GM23338 (cell line): ENCODE results near the gene TNNT3.

Source experiments
- CREB1 ChIP-seq: fragments of 250-450 bp; sonication (Bioruptor Pico); IDR thresholded peaks from 2 replicates; pipeline ENCODE4 v1.5.0; 2020; ENCODE audit warnings: low read depth, mild to moderate bottlenecking, moderate library complexity
- EZH2 ChIP-seq: fragments of 200-600 bp; sonication (generic); IDR thresholded peaks from one replicate; pipeline ENCODE4 v1.8.0; 2017; ENCODE audit warnings: antibody characterized with exemption, mild to moderate bottlenecking, low read depth; ENCODE audit not compliant: unreplicated experiment
- EZH2phosphoT487 ChIP-seq: fragments of 200-600 bp; sonication (generic); IDR thresholded peaks from one replicate; pipeline ENCODE4 v1.8.1; 2018; ENCODE audit warnings: antibody characterized with exemption; ENCODE audit not compliant: unreplicated experiment
- JUNB ChIP-seq: IDR thresholded peaks from one replicate; pipeline ENCODE4 v1.6.1; 2016; ENCODE audit warnings: antibody characterized with exemption; ENCODE audit not compliant: unreplicated experiment
- NANOG ChIP-seq: IDR thresholded peaks from 2 replicates; pipeline ENCODE4 v1.6.1; 2016; ENCODE audit warnings: antibody characterized with exemption, borderline replicate concordance
- POLR2AphosphoS5 ChIP-seq: IDR thresholded peaks from 2 replicates; pipeline ENCODE4 v1.6.1; 2016; ENCODE audit warnings: antibody characterized with exemption, low read depth
- STAT1 ChIP-seq: IDR thresholded peaks from one replicate; pipeline ENCODE4 v1.6.1; 2016; ENCODE audit warnings: antibody characterized with exemption; ENCODE audit not compliant: unreplicated experiment
- ZNF114 ChIP-seq: fragments of 250-450 bp; sonication (Bioruptor Pico); IDR thresholded peaks from 2 replicates; pipeline ENCODE4 v1.5.0; 2020; ENCODE audit warnings: mild to moderate bottlenecking, moderate library complexity
- ZNF331 ChIP-seq: fragments of 250-450 bp; sonication (Bioruptor Pico); IDR thresholded peaks from 2 replicates; pipeline ENCODE4 v1.5.0; 2020; ENCODE audit warnings: low read depth, mild to moderate bottlenecking, moderate library complexity
- TF ChIP-seq, protein P1 (sequence below), 2 experiments: fragments of 200-600 bp in 1 of 2; sonication (generic) in 1 of 2; conservative IDR thresholded peaks; 2 replicates each; pipeline versions ENCODE4 v1.5.1 to v1.6.1; 2016 to 2017; ENCODE audit warnings: antibody characterized with exemption in 2 of 2, low read depth in 2 of 2, mild to moderate bottlenecking in 2 of 2, moderate library complexity in 1 of 2
- TF ChIP-seq, protein P2 (sequence below): IDR thresholded peaks from one replicate; pipeline ENCODE4 v1.6.1; 2018; ENCODE audit warnings: antibody characterized with exemption; ENCODE audit not compliant: unreplicated experiment
- TF ChIP-seq, protein P3 (sequence below): IDR thresholded peaks from 2 replicates; pipeline ENCODE4 v1.6.1; 2016; ENCODE audit warnings: antibody characterized with exemption
- TF ChIP-seq, protein P4 (sequence below): fragments of 250-450 bp; sonication (Bioruptor Pico); IDR thresholded peaks from 2 replicates; pipeline ENCODE4 v1.5.0; 2020; ENCODE audit warnings: mild to moderate bottlenecking, moderate library complexity

DNA sequence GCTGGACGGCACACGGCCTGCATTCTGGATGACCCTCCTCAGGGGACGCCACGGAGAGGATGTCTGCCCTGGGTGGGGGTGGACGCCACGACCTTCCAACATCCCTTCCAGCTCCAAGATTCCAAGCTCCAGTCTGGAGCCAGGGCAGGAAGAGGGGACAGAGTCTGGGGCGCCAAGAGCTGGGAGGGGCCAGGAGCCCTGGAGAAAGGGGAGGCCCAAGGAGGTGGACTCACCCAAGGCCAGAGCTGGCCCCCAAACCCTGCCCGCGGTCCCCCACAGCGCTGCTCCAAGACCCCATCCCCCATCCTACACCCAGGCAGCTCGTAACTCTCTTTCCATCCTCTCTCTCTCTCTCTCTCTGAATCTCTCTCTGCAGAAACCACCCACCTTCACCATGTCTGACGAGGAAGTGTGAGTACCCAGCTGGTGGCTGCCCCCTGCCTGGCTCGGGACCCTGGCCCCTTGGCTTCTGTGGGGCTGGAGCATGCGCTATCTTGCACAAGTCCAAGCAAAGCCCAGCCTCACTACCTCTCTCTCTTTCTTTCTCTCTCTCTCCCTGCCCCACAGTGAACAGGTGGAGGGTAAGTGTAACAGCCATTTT is 3.1 kb downstream of the TNNT3 start:
- TF ChIP-seq CREB1 (no peak), EZH2 (no peak), POLR2AphosphoS5 (no peak), EZH2phosphoT487 (no peak), ZNF114 (CRISPR knock-in tag) (no peak), STAT1 (no peak), NANOG (no peak), JUNB (no peak), ZNF331 (CRISPR knock-in tag) (no peak)
- TF ChIP-seq, protein P1, sequence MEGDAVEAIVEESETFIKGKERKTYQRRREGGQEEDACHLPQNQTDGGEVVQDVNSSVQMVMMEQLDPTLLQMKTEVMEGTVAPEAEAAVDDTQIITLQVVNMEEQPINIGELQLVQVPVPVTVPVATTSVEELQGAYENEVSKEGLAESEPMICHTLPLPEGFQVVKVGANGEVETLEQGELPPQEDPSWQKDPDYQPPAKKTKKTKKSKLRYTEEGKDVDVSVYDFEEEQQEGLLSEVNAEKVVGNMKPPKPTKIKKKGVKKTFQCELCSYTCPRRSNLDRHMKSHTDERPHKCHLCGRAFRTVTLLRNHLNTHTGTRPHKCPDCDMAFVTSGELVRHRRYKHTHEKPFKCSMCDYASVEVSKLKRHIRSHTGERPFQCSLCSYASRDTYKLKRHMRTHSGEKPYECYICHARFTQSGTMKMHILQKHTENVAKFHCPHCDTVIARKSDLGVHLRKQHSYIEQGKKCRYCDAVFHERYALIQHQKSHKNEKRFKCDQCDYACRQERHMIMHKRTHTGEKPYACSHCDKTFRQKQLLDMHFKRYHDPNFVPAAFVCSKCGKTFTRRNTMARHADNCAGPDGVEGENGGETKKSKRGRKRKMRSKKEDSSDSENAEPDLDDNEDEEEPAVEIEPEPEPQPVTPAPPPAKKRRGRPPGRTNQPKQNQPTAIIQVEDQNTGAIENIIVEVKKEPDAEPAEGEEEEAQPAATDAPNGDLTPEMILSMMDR (conservative IDR thresholded peaks at IDR 0.05; ENCODE audit: low read depth in 2 of 2): no peak
- TF ChIP-seq, protein P2, sequence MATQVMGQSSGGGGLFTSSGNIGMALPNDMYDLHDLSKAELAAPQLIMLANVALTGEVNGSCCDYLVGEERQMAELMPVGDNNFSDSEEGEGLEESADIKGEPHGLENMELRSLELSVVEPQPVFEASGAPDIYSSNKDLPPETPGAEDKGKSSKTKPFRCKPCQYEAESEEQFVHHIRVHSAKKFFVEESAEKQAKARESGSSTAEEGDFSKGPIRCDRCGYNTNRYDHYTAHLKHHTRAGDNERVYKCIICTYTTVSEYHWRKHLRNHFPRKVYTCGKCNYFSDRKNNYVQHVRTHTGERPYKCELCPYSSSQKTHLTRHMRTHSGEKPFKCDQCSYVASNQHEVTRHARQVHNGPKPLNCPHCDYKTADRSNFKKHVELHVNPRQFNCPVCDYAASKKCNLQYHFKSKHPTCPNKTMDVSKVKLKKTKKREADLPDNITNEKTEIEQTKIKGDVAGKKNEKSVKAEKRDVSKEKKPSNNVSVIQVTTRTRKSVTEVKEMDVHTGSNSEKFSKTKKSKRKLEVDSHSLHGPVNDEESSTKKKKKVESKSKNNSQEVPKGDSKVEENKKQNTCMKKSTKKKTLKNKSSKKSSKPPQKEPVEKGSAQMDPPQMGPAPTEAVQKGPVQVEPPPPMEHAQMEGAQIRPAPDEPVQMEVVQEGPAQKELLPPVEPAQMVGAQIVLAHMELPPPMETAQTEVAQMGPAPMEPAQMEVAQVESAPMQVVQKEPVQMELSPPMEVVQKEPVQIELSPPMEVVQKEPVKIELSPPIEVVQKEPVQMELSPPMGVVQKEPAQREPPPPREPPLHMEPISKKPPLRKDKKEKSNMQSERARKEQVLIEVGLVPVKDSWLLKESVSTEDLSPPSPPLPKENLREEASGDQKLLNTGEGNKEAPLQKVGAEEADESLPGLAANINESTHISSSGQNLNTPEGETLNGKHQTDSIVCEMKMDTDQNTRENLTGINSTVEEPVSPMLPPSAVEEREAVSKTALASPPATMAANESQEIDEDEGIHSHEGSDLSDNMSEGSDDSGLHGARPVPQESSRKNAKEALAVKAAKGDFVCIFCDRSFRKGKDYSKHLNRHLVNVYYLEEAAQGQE: no peak
- TF ChIP-seq, protein P3, sequence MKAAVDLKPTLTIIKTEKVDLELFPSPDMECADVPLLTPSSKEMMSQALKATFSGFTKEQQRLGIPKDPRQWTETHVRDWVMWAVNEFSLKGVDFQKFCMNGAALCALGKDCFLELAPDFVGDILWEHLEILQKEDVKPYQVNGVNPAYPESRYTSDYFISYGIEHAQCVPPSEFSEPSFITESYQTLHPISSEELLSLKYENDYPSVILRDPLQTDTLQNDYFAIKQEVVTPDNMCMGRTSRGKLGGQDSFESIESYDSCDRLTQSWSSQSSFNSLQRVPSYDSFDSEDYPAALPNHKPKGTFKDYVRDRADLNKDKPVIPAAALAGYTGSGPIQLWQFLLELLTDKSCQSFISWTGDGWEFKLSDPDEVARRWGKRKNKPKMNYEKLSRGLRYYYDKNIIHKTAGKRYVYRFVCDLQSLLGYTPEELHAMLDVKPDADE: no peak
- TF ChIP-seq, protein P4, sequence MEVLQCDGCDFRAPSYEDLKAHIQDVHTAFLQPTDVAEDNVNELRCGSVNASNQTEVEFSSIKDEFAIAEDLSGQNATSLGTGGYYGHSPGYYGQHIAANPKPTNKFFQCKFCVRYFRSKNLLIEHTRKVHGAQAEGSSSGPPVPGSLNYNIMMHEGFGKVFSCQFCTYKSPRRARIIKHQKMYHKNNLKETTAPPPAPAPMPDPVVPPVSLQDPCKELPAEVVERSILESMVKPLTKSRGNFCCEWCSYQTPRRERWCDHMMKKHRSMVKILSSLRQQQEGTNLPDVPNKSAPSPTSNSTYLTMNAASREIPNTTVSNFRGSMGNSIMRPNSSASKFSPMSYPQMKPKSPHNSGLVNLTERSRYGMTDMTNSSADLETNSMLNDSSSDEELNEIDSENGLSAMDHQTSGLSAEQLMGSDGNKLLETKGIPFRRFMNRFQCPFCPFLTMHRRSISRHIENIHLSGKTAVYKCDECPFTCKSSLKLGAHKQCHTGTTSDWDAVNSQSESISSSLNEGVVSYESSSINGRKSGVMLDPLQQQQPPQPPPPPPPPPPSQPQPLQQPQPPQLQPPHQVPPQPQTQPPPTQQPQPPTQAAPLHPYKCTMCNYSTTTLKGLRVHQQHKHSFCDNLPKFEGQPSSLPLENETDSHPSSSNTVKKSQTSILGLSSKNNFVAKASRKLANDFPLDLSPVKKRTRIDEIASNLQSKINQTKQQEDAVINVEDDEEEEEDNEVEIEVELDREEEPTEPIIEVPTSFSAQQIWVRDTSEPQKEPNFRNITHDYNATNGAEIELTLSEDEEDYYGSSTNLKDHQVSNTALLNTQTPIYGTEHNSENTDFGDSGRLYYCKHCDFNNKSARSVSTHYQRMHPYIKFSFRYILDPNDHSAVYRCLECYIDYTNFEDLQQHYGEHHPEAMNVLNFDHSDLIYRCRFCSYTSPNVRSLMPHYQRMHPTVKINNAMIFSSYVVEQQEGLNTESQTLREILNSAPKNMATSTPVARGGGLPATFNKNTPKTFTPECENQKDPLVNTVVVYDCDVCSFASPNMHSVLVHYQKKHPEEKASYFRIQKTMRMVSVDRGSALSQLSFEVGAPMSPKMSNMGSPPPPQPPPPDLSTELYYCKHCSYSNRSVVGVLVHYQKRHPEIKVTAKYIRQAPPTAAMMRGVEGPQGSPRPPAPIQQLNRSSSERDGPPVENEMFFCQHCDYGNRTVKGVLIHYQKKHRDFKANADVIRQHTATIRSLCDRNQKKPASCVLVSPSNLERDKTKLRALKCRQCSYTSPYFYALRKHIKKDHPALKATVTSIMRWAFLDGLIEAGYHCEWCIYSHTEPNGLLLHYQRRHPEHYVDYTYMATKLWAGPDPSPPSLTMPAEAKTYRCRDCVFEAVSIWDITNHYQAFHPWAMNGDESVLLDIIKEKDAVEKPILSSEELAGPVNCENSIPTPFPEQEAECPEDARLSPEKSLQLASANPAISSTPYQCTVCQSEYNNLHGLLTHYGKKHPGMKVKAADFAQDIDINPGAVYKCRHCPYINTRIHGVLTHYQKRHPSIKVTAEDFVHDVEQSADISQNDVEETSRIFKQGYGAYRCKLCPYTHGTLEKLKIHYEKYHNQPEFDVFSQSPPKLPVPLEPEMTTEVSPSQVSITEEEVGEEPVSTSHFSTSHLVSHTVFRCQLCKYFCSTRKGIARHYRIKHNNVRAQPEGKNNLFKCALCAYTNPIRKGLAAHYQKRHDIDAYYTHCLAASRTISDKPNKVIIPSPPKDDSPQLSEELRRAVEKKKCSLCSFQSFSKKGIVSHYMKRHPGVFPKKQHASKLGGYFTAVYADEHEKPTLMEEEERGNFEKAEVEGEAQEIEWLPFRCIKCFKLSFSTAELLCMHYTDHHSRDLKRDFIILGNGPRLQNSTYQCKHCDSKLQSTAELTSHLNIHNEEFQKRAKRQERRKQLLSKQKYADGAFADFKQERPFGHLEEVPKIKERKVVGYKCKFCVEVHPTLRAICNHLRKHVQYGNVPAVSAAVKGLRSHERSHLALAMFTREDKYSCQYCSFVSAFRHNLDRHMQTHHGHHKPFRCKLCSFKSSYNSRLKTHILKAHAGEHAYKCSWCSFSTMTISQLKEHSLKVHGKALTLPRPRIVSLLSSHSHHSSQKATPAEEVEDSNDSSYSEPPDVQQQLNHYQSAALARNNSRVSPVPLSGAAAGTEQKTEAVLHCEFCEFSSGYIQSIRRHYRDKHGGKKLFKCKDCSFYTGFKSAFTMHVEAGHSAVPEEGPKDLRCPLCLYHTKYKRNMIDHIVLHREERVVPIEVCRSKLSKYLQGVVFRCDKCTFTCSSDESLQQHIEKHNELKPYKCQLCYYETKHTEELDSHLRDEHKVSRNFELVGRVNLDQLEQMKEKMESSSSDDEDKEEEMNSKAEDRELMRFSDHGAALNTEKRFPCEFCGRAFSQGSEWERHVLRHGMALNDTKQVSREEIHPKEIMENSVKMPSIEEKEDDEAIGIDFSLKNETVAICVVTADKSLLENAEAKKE: no peak
